ENCODE measurements around the gene AMOT. TPM values are rescaled to one million over a fixed set of nuclear protein-coding genes. Genes with fewer than 3 reads are reported as not detected.
A peak's percentile ranks its signal among the peaks of the same experiment; 100 is the strongest.

AMOT gene
- total and polyA plus RNA-seq, 5 donors: 2.6 to 18.2 (median 12.8) TPM

GRCh38 chrX:112839856-112840255, 775 bp downstream of the AMOT start:
- Histone ChIP-seq H3K27me3 (ENCODE audit: control insufficient read depth, insufficient read depth) (no peaks in the 10 kb centered on the region), H3K9me3 (ENCODE audit: control insufficient read depth, low read length) (no peaks in the 10 kb centered on the region), H3K27ac (ENCODE audit: low read length) (no peak overlapping the region), H3K4me3 (ENCODE audit: low read length) (peak overlapping the region; percentile 67), H3K4me1 (ENCODE audit: control insufficient read depth, insufficient read depth, low read length) (no peaks in the 10 kb centered on the region)
- WGBS: 10% methylated on average over 5 of the region's 5 CpGs
- intact Hi-C loops (cut with DNase I): no loop called here
- DNase-seq (no peak), ATAC-seq (no peak)

GRCh38 chrX:112837531-112837930, 3.1 kb downstream of the AMOT start:
- DNase-seq: no peak
- Histone ChIP-seq H3K9me3 (ENCODE audit: control insufficient read depth, low read length) (no peaks in the 10 kb centered on the region), H3K27me3 (ENCODE audit: control insufficient read depth, insufficient read depth) (no peaks in the 10 kb centered on the region), H3K27ac (ENCODE audit: low read length) (no peak overlapping the region), H3K4me3 (ENCODE audit: low read length) (no peak overlapping the region), H3K4me1 (ENCODE audit: control insufficient read depth, insufficient read depth, low read length) (no peaks in the 10 kb centered on the region)
- intact Hi-C loops (cut with DNase I): no loop called here
- 92% methylated on average over 1 of the region's 1 CpG for WGBS
- ATAC-seq: no peak

- 100% methylated on average over 1 of the region's 1 CpG for WGBS
- no peak for DNase-seq
- no peak overlapping the region for H3K27ac ChIP-seq (ENCODE audit: low read length)
- H3K27me3 ChIP-seq (ENCODE audit: control insufficient read depth, insufficient read depth): no peaks in the 10 kb centered on the region
- intact Hi-C loops (cut with DNase I): no loop called here
- no peaks in the 10 kb centered on the region for H3K9me3 ChIP-seq (ENCODE audit: control insufficient read depth, low read length)
- no peaks in the 10 kb centered on the region for H3K4me1 ChIP-seq (ENCODE audit: control insufficient read depth, insufficient read depth, low read length)
- ATAC-seq: no peak
- no peak overlapping the region for H3K4me3 ChIP-seq (ENCODE audit: low read length)
Observed at GRCh38 chrX:112835019-112835418, 5.6 kb downstream of the AMOT start.

GRCh38 chrX:112834031-112834845, 6.4 kb downstream of the AMOT start:
- Histone ChIP-seq H3K4me3 (ENCODE audit: low read length) (no peak overlapping the region), H3K27ac (ENCODE audit: low read length) (no peak overlapping the region), H3K4me1 (ENCODE audit: control insufficient read depth, insufficient read depth, low read length) (no peaks in the 10 kb centered on the region), H3K9me3 (ENCODE audit: control insufficient read depth, low read length) (no peaks in the 10 kb centered on the region), H3K27me3 (ENCODE audit: control insufficient read depth, insufficient read depth) (no peaks in the 10 kb centered on the region)
- intact Hi-C loops (cut with DNase I): no loop called here
- ATAC-seq: no peak
- DNase-seq: no peak
- WGBS: 58% methylated on average over 8 of the region's 8 CpGs

GRCh38 chrX:112832481-112833095, 8.0 kb downstream of the AMOT start:
- WGBS: 86% methylated on average over 3 of the region's 3 CpGs
- no peak overlapping the region for H3K27ac ChIP-seq (ENCODE audit: low read length)

GRCh38 chrX:112830540-112830939, 10.1 kb downstream of the AMOT start:
- intact Hi-C loops (cut with DNase I): no loop called here
- Histone ChIP-seq H3K27ac (ENCODE audit: low read length) (no peak overlapping the region), H3K4me1 (ENCODE audit: control insufficient read depth, insufficient read depth, low read length) (no peaks in the 10 kb centered on the region), H3K9me3 (ENCODE audit: control insufficient read depth, low read length) (no peaks in the 10 kb centered on the region), H3K4me3 (ENCODE audit: low read length) (no peak overlapping the region), H3K27me3 (ENCODE audit: control insufficient read depth, insufficient read depth) (no peaks in the 10 kb centered on the region)
- DNase-seq: no peak
- 95% methylated on average over 3 of the region's 3 CpGs for WGBS
- ATAC-seq: no peak

More at GRCh38 chrX:112832481-112833095, 8.0 kb downstream of the AMOT start:
- no peaks in the 10 kb centered on the region for H3K27me3 ChIP-seq (ENCODE audit: control insufficient read depth, insufficient read depth)
- DNase-seq (no peak), ATAC-seq (no peak)
- H3K4me1 ChIP-seq (ENCODE audit: control insufficient read depth, insufficient read depth, low read length): no peaks in the 10 kb centered on the region
- no peak overlapping the region for H3K4me3 ChIP-seq (ENCODE audit: low read length)
- intact Hi-C loops (cut with DNase I): no loop called here
- no peaks in the 10 kb centered on the region for H3K9me3 ChIP-seq (ENCODE audit: control insufficient read depth, low read length)

- 90% methylated on average over 1 of the region's 1 CpG for WGBS
- Histone ChIP-seq H3K4me1 (ENCODE audit: control insufficient read depth, insufficient read depth, low read length) (no peaks in the 10 kb centered on the region), H3K27ac (ENCODE audit: low read length) (no peak overlapping the region), H3K4me3 (ENCODE audit: low read length) (no peak overlapping the region), H3K9me3 (ENCODE audit: control insufficient read depth, low read length) (no peaks in the 10 kb centered on the region), H3K27me3 (ENCODE audit: control insufficient read depth, insufficient read depth) (no peaks in the 10 kb centered on the region)
- intact Hi-C loops (cut with DNase I): no loop called here
- ATAC-seq (no peak), DNase-seq (no peak)
Observed at GRCh38 chrX:112827292-112827903, 13.2 kb downstream of the AMOT start.

- Histone ChIP-seq H3K27ac (ENCODE audit: low read length) (no peak overlapping the region), H3K4me3 (ENCODE audit: low read length) (no peak overlapping the region), H3K4me1 (ENCODE audit: control insufficient read depth, insufficient read depth, low read length) (no peaks in the 10 kb centered on the region), H3K9me3 (ENCODE audit: control insufficient read depth, low read length) (no peaks in the 10 kb centered on the region), H3K27me3 (ENCODE audit: control insufficient read depth, insufficient read depth) (no peaks in the 10 kb centered on the region)
- ATAC-seq (no peak), DNase-seq (no peak)
- intact Hi-C loops (cut with DNase I): no loop called here
Observed at GRCh38 chrX:112826023-112826422, 14.6 kb downstream of the AMOT start.

GRCh38 chrX:112822892-112823291, 17.7 kb downstream of the AMOT start:
- intact Hi-C loops (cut with DNase I): no loop called here
- no peaks in the 10 kb centered on the region for H3K9me3 ChIP-seq (ENCODE audit: control insufficient read depth, low read length)
- no peaks in the 10 kb centered on the region for H3K4me1 ChIP-seq (ENCODE audit: control insufficient read depth, insufficient read depth, low read length)
- no peak for ATAC-seq
- DNase-seq: no peak
- no peak overlapping the region for H3K27ac ChIP-seq (ENCODE audit: low read length)
- no peak overlapping the region for H3K4me3 ChIP-seq (ENCODE audit: low read length)
- 93% methylated on average over 7 of the region's 7 CpGs for WGBS
- H3K27me3 ChIP-seq (ENCODE audit: control insufficient read depth, insufficient read depth): no peaks in the 10 kb centered on the region

- 69% methylated on average over 3 of the region's 3 CpGs for WGBS
Observed at GRCh38 chrX:112820364-112821268, 20.0 kb downstream of the AMOT start.

More at GRCh38 chrX:112820364-112821268, 20.0 kb downstream of the AMOT start:
- intact Hi-C loops (cut with DNase I): no loop called here
- DNase-seq (no peak), ATAC-seq (no peak)
- H3K9me3 ChIP-seq (ENCODE audit: control insufficient read depth, low read length): no peaks in the 10 kb centered on the region
- no peaks in the 10 kb centered on the region for H3K4me1 ChIP-seq (ENCODE audit: control insufficient read depth, insufficient read depth, low read length)
- no peak overlapping the region for H3K27ac ChIP-seq (ENCODE audit: low read length)
- H3K27me3 ChIP-seq (ENCODE audit: control insufficient read depth, insufficient read depth): no peaks in the 10 kb centered on the region
- H3K4me3 ChIP-seq (ENCODE audit: low read length): no peak overlapping the region
